Mucosa of descending colon (tissue), 3 donors: Measurements from ENCODE around the gene AMZ1. TPM values are rescaled to one million over a fixed set of nuclear protein-coding genes. Genes with fewer than 3 reads are reported as not detected.
"Not testable (repeated sequence)": the region's sequence is repeated elsewhere in the genome, so short reads cannot be mapped to it uniquely, and the experiment has no call there.

Experiments used
- ATAC-seq: fragments of 200-7000 bp; cut with Tn5 transposase; one replicate; pipeline ENCODE4 v1.9.1; 2020; ENCODE audit warnings: mild to moderate bottlenecking, moderate library complexity
- DNase-seq, 3 donors: peaks; one replicate each; pipeline ENCODE4 v3.0.0-alpha.2; 2020
- H3K36me3 ChIP-seq: fragments of 200-600 bp; one replicate; pipeline ENCODE4 v1.8.0; 2021; ENCODE audit warnings: low read depth, mild to moderate bottlenecking
- H3K4me1 ChIP-seq: fragments of 200-600 bp; one replicate; pipeline ENCODE4 v1.8.0; 2021; ENCODE audit warnings: low read depth, mild to moderate bottlenecking
- H3K4me3 ChIP-seq: fragments of 200-600 bp; one replicate; pipeline ENCODE4 v1.8.0; 2021; ENCODE audit warnings: mild to moderate bottlenecking
- H3K9me3 ChIP-seq: fragments of 200-600 bp; one replicate; pipeline ENCODE4 v1.8.0; 2021; ENCODE audit warnings: mild to moderate bottlenecking
- intact Hi-C, 2 donors: fragments of 100-400 bp; cut with DNase I in 1 of 2; cut with micrococcal nuclease in 1 of 2; formaldehyde crosslinking; loops; one replicate each; pipeline versions ENCODE4 v1.11.0 to v1.11.1; 2022; cut with DNase I, micrococcal nuclease
- total RNA-seq, 3 donors: library from RNA; stranded (reverse); fragmentation: NEBNext Ultra II Directional in 2 of 3; extraction: Animal tissue kit (Norgen Biotek cat#: 25700) in 2 of 3; gene quantifications; one replicate each; pipeline versions ENCODE4 v1.2.1 to v1.2.4, GENCODE V29; 2021 to 2023
- TF ChIP-seq, protein P1 (sequence below): fragments of 200-600 bp; IDR thresholded peaks from one replicate; pipeline ENCODE4 v1.8.0; 2022; ENCODE audit warnings: antibody characterized with exemption, mild to moderate bottlenecking
- donor health status: DM: no; HTN: no; CAD: no; lungs with moderate emphysema.
- donor health status: DM: no; HTN: no; CAD: no.
- donor health status: DM: no; HTN: yes; CAD: no.

Gene AMZ1
- total RNA-seq, 3 donors from 2014 or later, result 0.61 to 1.3 TPM; not detected in 1

DNA sequence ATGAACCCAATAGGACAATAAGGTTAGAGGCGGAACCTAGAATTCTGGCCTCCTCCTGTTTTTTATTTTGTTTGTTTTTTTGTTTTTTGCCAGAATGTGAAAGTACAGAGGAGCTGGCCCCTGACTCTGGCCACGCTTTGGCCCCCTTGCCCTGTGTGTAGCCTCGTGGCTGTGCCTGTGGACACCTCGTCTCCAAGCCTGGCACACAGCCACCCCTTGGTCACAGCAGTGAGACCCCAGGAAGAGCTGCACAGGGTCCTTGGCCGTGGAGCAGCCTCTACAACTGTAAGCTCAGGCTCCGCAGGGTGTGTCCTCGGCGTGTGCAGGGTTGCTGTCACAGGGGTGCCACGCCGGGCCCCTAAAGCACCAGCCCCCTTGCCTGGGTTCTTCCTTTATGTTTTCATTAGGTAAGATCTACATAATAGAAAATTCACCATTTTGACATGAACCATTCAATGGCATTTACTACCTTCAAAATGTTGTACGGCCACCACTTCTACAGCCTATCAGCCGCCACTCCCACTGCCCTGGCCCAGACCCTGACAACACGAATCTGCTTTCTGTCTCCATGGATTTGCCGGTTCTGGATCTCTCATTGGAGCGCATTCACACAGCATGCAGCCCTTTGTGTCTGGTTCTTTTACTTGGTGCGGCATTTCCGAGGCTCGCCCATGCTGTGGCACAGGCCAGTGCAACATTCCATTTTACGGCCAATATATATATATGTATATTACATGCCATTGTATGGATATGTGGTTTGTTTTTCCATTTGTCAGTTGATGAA, 51.0 kb downstream of the AMZ1 start:
- H3K9me3 ChIP-seq, result no peaks in the 10 kb centered on the region
- peak in 1 of 3 donors; percentile 22 for DNase-seq
- no peak overlapping the region for H3K4me3 ChIP-seq
- intact Hi-C loops, result no loop called here
- H3K36me3 ChIP-seq, result no peaks in the 10 kb centered on the region
- TF ChIP-seq, protein P1, sequence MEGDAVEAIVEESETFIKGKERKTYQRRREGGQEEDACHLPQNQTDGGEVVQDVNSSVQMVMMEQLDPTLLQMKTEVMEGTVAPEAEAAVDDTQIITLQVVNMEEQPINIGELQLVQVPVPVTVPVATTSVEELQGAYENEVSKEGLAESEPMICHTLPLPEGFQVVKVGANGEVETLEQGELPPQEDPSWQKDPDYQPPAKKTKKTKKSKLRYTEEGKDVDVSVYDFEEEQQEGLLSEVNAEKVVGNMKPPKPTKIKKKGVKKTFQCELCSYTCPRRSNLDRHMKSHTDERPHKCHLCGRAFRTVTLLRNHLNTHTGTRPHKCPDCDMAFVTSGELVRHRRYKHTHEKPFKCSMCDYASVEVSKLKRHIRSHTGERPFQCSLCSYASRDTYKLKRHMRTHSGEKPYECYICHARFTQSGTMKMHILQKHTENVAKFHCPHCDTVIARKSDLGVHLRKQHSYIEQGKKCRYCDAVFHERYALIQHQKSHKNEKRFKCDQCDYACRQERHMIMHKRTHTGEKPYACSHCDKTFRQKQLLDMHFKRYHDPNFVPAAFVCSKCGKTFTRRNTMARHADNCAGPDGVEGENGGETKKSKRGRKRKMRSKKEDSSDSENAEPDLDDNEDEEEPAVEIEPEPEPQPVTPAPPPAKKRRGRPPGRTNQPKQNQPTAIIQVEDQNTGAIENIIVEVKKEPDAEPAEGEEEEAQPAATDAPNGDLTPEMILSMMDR, result no peak
- no peaks in the 10 kb centered on the region for H3K4me1 ChIP-seq
- ATAC-seq, result no peak

DNA sequence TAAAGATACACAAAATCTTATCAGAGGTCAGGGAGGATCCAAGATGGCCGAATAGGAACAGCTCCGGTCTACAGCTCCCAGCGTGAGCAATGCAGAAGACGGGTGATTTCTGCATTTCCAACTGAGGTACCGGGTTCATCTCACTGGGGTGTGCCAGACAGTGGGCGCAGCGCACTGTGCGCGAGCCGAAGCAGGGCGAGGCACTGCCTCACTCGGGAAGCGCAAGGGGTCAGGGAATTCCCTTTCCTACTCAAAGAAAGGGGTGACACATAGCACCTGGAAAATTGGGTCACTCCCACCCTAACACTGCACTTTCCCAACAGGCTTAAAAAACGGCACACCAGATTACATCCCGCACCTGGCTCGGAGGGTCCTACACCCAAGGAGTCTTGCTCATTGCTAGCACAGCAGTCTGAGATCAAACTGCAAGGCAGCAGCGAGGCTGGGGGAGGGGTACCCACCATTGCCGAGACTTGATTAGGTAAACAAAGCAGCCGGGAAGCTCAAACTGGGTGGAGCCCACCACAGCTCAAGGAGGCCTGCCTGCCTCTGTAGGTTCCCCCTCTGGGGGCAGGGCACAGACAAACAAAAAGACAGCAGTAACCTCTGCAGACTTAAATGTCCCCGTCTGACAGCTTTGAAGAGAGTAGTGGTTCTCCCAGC, 55.7 kb downstream of the AMZ1 start:
- H3K36me3 ChIP-seq, ATAC-seq, H3K9me3 ChIP-seq, intact Hi-C loops, H3K4me3 ChIP-seq, H3K4me1 ChIP-seq: not testable (repeated sequence)
- DNase-seq, result peak in 1 of 3 donors; percentile 19

DNA sequence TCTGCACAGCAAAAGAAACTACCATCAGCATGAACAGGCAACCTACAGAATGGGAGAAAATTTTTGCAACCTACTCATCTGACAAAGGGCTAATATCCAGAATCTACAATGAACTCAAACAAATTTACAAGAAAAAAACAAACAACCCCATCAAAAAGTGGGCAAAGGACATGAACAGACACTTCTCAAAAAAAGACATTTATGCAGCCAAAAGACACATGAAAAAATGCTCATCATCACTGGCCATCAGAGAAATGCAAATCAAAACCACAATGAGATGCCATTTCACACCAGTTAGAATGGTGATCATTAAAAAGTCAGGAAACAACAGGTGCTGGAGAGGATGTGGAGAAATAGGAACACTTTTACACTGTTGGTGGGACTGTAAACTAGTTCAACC, 60.7 kb downstream of the AMZ1 start:
- H3K4me1 ChIP-seq, H3K9me3 ChIP-seq, intact Hi-C loops, DNase-seq, ATAC-seq, H3K36me3 ChIP-seq, H3K4me3 ChIP-seq: not testable (repeated sequence)

DNA sequence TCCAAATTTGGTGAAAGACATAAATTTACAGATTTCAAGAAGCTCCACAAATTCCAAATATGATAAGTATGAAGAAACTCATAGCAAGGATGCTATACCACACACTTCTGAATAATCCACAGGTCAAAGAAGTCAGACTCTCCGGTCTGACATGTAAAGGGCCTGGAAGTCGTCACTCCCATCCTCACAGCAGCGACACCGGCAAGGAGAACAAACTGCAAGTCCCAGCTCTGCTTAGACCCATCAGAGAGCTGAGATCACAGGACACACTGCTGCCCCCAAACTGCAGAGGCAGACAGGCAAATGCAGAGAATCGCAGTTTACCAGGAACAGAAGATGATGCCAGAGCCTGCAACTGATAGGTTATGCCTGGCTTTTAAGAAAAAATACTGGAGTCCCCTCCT, 62.0 kb downstream of the AMZ1 start:
- ATAC-seq (no peak), DNase-seq (no peak)
- H3K4me1 ChIP-seq, result no peaks in the 10 kb centered on the region
- TF ChIP-seq, protein P1, result no peak
- H3K4me3 ChIP-seq, result no peak overlapping the region
- no peaks in the 10 kb centered on the region for H3K36me3 ChIP-seq
- no peaks in the 10 kb centered on the region for H3K9me3 ChIP-seq
- intact Hi-C loops, result no loop called here

DNA sequence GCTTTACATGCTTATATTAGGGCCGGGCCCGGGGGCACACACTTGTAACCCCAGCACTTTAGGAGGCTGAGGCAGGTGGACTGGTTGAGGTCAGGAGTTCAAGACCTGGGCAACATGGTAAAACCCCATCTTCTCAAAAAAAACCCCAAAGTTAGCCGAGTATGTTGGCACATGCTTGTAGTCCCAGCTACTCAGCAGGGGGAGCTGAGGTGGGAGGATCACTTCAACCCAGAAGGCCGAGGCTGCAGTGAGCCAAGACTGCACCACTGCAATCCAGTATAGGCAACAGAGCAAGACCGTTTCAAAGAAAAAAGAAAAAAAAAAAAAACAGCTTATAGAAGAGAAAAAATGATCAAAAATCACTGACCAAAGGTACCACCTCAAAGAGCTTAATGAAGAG, 63.1 kb downstream of the AMZ1 start:
- Histone ChIP-seq H3K9me3 (no peaks in the 10 kb centered on the region), H3K4me3 (no peak overlapping the region), H3K36me3 (no peaks in the 10 kb centered on the region), H3K4me1 (no peaks in the 10 kb centered on the region)
- ATAC-seq, result no peak
- DNase-seq, result no peak
- TF ChIP-seq, protein P1, result no peak
- intact Hi-C loops, result no loop called here

DNA sequence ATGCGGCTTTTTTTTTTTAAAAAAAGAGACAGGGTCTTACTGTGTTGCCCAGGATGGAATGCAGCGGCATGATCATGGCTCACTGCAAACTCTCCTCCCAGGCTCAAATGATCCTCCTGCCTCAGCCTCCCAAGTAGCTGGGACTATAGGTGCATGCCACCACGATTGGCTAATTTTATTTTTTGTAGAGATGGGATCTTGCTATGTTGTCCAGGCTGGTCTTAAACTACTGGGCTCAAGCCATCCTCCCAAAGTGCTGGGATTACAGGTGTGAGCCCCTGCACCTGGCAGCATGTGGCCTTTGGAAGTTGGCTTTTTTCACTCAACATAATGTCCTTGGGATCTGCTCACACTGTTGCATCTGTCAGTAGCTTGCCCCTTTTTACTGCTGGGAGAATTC, 65.1 kb downstream of the AMZ1 start:
- Histone ChIP-seq H3K4me3 (no peak overlapping the region), H3K4me1 (no peaks in the 10 kb centered on the region), H3K36me3 (no peaks in the 10 kb centered on the region), H3K9me3 (no peaks in the 10 kb centered on the region)
- DNase-seq, result no peak
- no peak for ATAC-seq
- intact Hi-C loops, result no loop called here
- TF ChIP-seq, protein P1, result no peak
